ENCODE data around the gene BST1.

GRCh38 chr4:15719506-15719905 lies 16.6 kb downstream of the BST1 start:
- TF ChIP-seq CTCF (IDR thresholded peaks at IDR 0.05 in 4 of 5, conservative IDR thresholded peaks at IDR 0.05 in 1 of 5) (no peak), POLR2A (IDR thresholded peaks at IDR 0.05) (no peak)
